ENCODE measurements around the gene FRG2C.
"Not testable (repeated sequence)": the region's sequence is repeated elsewhere in the genome, so short reads cannot be mapped to it uniquely, and the experiment has no call there.

Gene FRG2C

GRCh38 chr3:75643031-75643800 lies 20.9 kb upstream of the FRG2C start:
- H3K27me3 ChIP-seq (replicated peaks); H3K27ac ChIP-seq; H3K36me3 ChIP-seq (replicated peaks); H3K4me3 ChIP-seq (ENCODE audit: low read depth, low read length); in situ Hi-C loops (cut with HindIII; ENCODE audit: low pct_ligation_motif_present, low sequenced_read_pairs): not testable (repeated sequence)
- peak; percentile 32 for DNase-seq
- TF ChIP-seq, protein P1, sequence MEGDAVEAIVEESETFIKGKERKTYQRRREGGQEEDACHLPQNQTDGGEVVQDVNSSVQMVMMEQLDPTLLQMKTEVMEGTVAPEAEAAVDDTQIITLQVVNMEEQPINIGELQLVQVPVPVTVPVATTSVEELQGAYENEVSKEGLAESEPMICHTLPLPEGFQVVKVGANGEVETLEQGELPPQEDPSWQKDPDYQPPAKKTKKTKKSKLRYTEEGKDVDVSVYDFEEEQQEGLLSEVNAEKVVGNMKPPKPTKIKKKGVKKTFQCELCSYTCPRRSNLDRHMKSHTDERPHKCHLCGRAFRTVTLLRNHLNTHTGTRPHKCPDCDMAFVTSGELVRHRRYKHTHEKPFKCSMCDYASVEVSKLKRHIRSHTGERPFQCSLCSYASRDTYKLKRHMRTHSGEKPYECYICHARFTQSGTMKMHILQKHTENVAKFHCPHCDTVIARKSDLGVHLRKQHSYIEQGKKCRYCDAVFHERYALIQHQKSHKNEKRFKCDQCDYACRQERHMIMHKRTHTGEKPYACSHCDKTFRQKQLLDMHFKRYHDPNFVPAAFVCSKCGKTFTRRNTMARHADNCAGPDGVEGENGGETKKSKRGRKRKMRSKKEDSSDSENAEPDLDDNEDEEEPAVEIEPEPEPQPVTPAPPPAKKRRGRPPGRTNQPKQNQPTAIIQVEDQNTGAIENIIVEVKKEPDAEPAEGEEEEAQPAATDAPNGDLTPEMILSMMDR (IDR thresholded peaks at IDR 0.05; ENCODE audit: low read depth, low read length, missing control alignments) = peak; percentile 49

- H3K4me3 ChIP-seq (ENCODE audit: low read depth, low read length); H3K36me3 ChIP-seq (replicated peaks); DNase-seq; H3K27me3 ChIP-seq (replicated peaks); in situ Hi-C loops (cut with HindIII; ENCODE audit: low pct_ligation_motif_present, low sequenced_read_pairs); H3K27ac ChIP-seq: not testable (repeated sequence)
Measured at GRCh38 chr3:75645548-75645947, 18.6 kb upstream of the FRG2C start.

GRCh38 chr3:75650191-75650590 lies 13.9 kb upstream of the FRG2C start:
- Histone ChIP-seq H3K4me3 (ENCODE audit: low read depth, low read length) (no peak overlapping the region), H3K27me3 (replicated peaks) (peaks cover 3% of the 10 kb centered on the region), H3K36me3 (replicated peaks) (no peaks in the 10 kb centered on the region), H3K27ac (no peak overlapping the region)
- DNase-seq = no peak
- TF ChIP-seq, protein P1 (IDR thresholded peaks at IDR 0.05; ENCODE audit: low read depth, low read length, missing control alignments) = no peak
- in situ Hi-C loops (cut with HindIII; ENCODE audit: low pct_ligation_motif_present, low sequenced_read_pairs) = no loop called here

DNA sequence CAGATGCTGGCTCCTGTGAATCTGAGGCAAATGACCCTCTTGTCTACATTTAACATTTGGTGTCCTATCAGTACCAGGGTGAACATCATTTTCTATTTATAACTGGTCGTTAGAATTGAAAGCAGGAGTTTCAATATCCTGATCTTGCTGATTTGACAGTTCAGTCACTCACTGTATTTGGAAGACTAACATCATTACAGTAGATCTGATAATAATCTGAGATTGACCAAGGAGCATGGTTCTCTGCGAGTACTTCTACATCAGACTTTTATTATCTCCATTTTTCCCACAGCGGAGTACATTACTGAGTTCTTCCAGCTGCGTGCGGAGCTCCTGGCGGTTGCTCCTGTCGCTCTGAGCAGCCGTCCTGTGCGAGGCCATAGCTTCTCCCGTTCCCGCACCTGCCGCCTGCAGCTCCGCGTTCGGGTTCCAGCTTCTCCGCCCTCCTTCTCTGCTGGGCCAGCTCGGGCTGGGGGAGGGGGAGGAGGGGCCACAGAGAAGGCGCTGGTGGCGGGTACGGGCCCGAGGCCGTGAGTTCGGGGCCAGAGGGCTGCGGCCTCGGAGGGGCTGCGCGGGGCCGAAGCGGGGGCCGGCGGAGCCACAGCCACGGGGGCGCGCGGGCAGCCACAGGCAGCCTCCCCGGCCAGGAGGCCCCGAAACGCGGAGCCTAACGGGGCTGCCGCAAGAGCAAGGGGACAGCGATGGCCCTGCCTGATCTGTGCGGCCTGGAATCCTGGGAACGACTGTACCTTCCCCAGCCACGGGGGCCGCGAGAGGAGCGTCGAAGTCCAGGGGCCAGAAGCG lies 8.8 kb upstream of the FRG2C start:
- H3K27me3 ChIP-seq (replicated peaks); H3K36me3 ChIP-seq (replicated peaks); DNase-seq; H3K27ac ChIP-seq; in situ Hi-C loops (cut with HindIII; ENCODE audit: low pct_ligation_motif_present, low sequenced_read_pairs); H3K4me3 ChIP-seq (ENCODE audit: low read depth, low read length): not testable (repeated sequence)

GRCh38 chr3:75655956-75656355 lies 8.2 kb upstream of the FRG2C start:
- H3K4me3 ChIP-seq (ENCODE audit: low read depth, low read length); H3K27ac ChIP-seq; in situ Hi-C loops (cut with HindIII; ENCODE audit: low pct_ligation_motif_present, low sequenced_read_pairs); H3K27me3 ChIP-seq (replicated peaks); H3K36me3 ChIP-seq (replicated peaks); DNase-seq: not testable (repeated sequence)

DNA sequence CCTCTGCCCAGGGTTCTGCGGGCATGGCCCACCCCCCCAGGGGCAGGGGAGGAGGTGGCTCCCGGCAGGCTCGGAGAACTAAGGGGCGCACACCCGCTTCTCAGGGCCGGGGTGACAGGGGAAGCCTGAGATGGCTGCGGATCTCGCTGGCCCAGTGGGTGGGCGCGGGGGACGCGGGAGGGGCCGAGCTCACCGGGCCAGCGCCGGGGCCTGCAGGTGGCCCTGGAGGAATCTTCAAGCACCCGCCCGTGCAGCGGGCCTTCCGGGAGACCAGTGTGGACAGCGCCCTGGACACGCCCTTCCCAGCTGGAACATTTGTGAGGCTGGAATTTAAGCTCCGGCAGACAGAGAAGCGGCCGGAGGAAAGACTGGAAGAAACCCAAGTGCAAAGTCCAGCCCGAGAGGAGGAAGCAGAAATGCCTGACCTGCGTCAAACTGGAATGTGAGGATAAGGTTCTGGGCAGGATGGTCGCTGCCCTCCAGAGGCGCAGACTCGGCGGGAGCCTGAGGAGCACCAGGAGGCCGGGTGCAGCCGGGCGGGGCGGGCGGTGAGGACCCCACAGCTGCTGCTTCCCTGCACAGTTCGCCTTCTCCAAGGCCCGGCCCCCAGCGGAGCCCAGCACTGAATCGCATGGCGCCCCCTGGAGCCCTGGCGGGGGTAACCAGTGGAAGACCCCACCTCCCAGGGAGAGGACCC lies 5.6 kb upstream of the FRG2C start:
- H3K36me3 ChIP-seq (replicated peaks); in situ Hi-C loops (cut with HindIII; ENCODE audit: low pct_ligation_motif_present, low sequenced_read_pairs): not testable (repeated sequence)

GRCh38 chr3:75659108-75659433 lies 5.1 kb upstream of the FRG2C start:
- peak overlapping the region; percentile 55 for H3K4me3 ChIP-seq (ENCODE audit: low read depth, low read length)

More for the DNA sequence above, 5.6 kb upstream of the FRG2C start:
- H3K27ac ChIP-seq; H3K27me3 ChIP-seq (replicated peaks): not testable (repeated sequence)
- peak overlapping the region; percentile 55 for H3K4me3 ChIP-seq (ENCODE audit: low read depth, low read length)
- peak; percentile 35 for DNase-seq
- TF ChIP-seq, protein P1 (IDR thresholded peaks at IDR 0.05; ENCODE audit: low read depth, low read length, missing control alignments) = peak; percentile 39

DNA sequence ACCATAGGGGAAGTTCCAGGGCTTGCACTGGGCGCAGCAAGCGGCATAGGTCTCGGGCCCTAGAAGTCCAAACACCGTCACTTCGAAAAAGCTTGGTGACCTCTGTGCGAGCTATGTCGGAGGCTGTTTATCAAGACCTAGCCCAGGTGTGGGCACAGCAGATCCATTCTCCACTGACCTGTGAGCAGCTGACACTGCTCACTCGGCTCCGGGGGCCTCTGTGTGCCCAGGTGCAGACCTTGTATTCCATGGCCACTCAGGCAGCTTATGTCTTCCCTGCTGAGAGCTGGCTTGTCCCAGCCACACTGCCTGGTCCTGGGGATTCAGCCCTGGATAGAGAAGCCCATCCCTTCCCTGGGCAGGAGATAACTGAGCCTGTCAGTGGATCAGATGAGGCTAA lies 1.5 kb downstream of the FRG2C start:
- H3K27me3 ChIP-seq (replicated peaks); H3K4me3 ChIP-seq (ENCODE audit: low read depth, low read length); H3K27ac ChIP-seq; in situ Hi-C loops (cut with HindIII; ENCODE audit: low pct_ligation_motif_present, low sequenced_read_pairs); H3K36me3 ChIP-seq (replicated peaks); DNase-seq: not testable (repeated sequence)

More at GRCh38 chr3:75659108-75659433, 5.1 kb upstream of the FRG2C start:
- H3K27me3 ChIP-seq (replicated peaks); in situ Hi-C loops (cut with HindIII; ENCODE audit: low pct_ligation_motif_present, low sequenced_read_pairs); H3K36me3 ChIP-seq (replicated peaks); DNase-seq; H3K27ac ChIP-seq: not testable (repeated sequence)

- in situ Hi-C loops (cut with HindIII; ENCODE audit: low pct_ligation_motif_present, low sequenced_read_pairs); DNase-seq; H3K27me3 ChIP-seq (replicated peaks); H3K27ac ChIP-seq; H3K36me3 ChIP-seq (replicated peaks): not testable (repeated sequence)
- H3K4me3 ChIP-seq (ENCODE audit: low read depth, low read length) = peak overlapping the region; percentile 56
Measured at GRCh38 chr3:75667757-75668701, 3.9 kb downstream of the FRG2C start.

GRCh38 chr3:75668759-75669347 lies 4.7 kb downstream of the FRG2C start:
- H3K36me3 ChIP-seq (replicated peaks); H3K27me3 ChIP-seq (replicated peaks); in situ Hi-C loops (cut with HindIII; ENCODE audit: low pct_ligation_motif_present, low sequenced_read_pairs): not testable (repeated sequence)
- H3K4me3 ChIP-seq (ENCODE audit: low read depth, low read length) = peak overlapping the region; percentile 56
- peak overlapping the region; percentile 49 for H3K27ac ChIP-seq
- DNase-seq = peak; percentile 59

Data from brain microvascular endothelial cell (primary cell).